NCI-H2227 (cell line): ENCODE data around the gene PXK.
A peak's percentile ranks its signal among the peaks of the same experiment; 100 is the strongest.
"Not testable (repeated sequence)": the region's sequence is repeated elsewhere in the genome, so short reads cannot be mapped to it uniquely, and the experiment has no call there.

Experiments
- DNase-seq: peaks from one replicate; lab custom pipeline; 2025; ENCODE audit not compliant: unreplicated experiment; lab: John Stamatoyannopoulos, UW

Gene PXK

GRCh38 chr3:58417075-58417474, 84.4 kb downstream of the PXK start:
- no peak for DNase-seq

DNA sequence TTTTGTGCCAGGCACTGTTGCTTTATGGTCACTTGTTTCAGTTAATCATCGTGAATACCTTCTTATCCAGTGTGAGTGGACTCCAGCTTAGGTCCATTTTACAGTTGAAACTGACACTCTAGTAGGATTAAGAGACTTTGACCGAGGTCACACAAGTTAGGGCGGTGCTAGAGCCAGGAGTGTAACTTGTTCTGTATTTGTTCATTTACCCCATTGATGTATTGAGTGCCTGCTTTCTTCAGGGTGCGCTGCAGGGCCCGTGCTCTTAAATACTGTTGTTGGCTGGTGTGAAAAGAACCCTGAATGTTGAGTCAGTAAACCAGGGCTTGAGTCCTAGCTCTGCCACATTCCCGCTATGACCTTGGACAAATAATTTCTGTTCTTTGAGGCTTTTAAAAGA, 85.5 kb downstream of the PXK start:
- no peak for DNase-seq

GRCh38 chr3:58419780-58420507, 87.3 kb downstream of the PXK start:
- no peak for DNase-seq

DNA sequence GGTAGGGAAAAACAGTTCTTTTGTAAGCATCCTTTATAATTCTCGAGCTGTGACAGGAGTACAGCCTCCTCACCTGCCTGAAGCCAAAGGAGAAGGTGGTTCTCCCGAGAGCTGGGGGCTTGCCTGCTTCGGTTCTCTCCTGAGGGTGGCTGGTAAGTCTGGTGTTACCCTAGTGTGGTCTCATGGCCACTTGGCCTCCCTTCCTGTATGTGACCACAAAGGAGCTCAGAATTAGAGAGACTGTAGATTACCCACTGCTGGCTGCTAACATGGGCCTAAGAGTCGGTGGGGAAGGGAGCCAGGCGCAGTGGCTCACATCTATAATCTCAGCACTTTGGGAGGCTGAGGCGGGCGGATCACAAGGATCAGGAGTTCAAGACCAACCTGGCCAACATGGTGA, 88.3 kb downstream of the PXK start:
- no peak for DNase-seq

DNA sequence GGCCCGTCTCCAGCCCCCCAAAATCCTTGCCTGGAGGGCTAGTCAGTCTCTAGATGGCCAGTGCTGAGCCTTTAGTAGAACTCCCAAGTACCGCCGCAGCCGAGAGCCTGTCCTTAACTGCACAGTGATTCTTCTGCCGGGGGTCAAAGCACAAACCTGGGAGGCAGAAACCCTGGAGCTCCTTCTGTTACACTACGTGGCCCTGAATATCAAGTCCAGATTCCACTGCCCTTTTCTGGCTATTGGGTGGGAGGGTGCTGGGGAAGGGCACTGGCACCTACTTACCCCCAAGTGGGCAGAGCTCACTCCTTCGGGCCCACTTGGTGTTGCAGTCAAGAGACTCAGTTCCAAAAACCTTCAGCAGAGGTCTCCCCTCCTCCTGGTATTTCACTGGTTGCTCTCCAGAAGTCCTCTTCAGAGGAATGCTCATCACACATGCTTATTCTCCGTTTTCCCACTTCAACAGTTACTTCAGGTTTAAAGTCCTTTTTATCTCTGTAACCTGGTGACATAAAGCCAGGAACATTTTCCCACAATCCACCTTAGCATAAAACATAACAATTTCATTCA, 90.1 kb downstream of the PXK start:
- DNase-seq, result no peak

DNA sequence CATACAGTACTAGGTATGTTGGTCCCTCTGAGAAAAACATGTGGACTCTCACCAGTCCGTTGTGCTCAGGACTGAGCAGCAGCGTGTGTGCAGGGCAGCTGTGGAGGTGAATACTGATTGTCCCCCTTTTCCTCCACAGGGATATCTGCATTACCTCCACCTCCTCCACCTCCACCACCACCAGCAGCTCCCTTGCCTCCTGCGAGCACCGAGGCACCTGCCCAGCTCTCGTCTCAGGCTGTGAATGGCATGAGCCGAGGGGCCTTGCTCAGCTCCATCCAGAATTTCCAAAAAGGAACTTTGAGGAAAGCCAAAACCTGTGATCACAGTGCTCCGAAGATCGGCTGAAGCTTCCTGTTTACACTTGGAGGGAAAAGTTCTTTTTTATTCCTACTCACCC, 91.9 kb downstream of the PXK start:
- no peak for DNase-seq

DNA sequence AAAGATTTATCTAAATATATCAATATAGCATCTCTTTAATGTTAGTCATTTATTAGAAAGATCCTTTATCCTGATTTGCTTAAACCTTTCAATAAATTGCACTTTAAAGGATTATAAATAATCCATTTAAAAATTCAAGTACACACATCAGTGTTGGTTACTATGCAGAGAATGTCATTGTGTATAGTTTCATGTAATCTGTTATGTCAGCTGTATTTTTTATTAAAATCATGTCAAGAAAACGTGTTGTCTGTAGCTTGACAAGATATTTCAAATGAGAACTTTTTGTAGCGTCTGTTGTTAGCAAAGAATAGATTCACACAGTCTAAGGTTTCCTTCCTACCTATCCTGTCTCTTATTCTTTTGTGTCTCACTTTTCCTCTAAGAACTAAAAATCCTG, 93.1 kb downstream of the PXK start:
- no peak for DNase-seq

DNA sequence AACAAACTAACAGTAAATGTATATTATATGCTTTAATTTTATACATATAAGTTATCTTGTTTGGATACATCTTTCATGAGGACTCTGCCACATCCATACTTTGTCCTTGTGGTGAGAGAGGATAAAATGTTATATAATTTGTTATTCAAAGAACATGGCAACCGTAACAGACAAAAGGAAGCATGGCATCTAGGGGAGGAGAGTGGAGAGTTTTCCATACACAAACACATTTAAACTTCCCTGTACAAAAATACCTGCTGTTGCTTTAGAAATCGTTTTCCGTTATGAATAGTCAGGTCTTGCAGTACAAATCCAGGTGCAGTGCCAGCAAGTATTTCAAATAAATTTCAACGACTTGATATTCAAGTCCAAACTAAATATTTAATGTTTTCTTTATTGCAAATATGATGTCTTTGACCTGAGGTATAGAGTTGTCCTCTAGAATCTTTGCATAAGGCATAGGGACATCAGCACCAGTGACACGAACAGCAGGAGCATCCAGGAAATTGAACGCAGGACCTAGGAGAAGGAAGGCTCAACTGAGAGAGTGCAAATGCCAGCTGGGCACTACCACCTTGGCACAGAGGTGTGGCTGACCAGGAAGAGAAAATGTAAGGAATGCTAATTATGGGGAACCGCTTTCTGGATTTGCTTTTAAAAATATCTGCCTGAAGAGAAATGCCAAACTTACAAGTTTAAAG, 95.1 kb downstream of the PXK start:
- DNase-seq, result no peak

DNA sequence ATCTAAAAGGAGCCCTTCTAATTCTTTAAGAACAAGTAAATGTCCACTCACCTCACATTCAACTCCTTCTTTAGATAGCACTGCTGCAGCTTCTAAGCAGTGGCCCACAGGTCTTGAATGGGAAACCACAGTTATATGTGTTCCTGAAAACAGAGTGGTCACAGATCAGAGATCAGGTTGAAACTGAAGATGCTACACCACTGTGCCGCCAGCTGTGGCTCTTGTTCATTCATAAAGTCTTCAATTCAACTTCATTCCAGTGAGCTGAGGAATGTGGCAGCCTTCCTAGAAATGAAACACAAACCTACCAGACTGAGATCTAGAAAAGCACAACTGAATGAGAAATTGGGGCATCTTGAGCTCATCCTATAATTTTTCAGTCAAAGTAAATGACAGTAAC, 97.0 kb downstream of the PXK start:
- DNase-seq, result no peak

- no peak for DNase-seq
Observed at GRCh38 chr3:58432905-58433304, 100.2 kb downstream of the PXK start.

GRCh38 chr3:58433400-58434167, 100.9 kb downstream of the PXK start, which contains the start of gene PDHB:
Gene PDHB (minus strand): TSS chr3:58433832. CDS start chr3:58433809, 23 bp downstream.
- DNase-seq, result peak; percentile 91

DNA sequence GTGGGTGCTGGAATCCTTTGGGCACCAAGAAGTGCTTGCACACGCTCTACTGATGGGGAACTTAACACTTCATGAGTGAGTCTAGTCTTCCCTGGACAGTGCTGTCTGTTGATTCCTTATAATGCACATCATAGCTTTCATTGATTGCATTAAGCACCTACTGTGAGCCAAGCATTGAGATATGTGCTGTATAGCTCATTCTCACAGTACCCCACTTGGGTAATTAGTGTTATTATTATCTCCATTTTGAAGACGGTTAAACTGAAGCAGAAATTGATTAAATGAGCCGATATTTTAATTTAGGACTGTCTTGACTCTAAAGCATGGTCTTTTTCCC, 101.4 kb downstream of the PXK start:
- no peak for DNase-seq

- no peak for DNase-seq
Observed at GRCh38 chr3:58434511-58434910, 101.8 kb downstream of the PXK start.

DNA sequence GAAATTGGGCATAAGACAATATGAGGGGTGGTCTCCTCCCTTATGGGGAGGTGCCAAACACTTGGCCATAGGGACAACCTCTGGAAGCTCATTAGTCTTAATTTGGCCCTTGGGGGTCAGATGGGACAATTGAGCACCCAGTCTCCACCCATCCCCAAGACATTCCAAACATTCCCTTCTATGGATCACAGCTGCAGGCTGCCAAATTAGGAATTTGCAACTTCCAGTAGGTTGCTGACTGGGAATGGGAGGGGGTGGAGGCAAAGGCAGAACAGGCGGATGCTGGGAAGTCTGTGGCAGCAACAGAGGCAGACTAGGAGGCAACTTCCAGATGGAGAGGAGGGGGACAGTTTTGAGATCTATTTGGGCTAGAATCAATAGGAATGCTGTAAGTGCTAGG, 102.3 kb downstream of the PXK start:
- no peak for DNase-seq

GRCh38 chr3:58437276-58437675, 104.6 kb downstream of the PXK start:
- DNase-seq, result not testable (repeated sequence)

DNA sequence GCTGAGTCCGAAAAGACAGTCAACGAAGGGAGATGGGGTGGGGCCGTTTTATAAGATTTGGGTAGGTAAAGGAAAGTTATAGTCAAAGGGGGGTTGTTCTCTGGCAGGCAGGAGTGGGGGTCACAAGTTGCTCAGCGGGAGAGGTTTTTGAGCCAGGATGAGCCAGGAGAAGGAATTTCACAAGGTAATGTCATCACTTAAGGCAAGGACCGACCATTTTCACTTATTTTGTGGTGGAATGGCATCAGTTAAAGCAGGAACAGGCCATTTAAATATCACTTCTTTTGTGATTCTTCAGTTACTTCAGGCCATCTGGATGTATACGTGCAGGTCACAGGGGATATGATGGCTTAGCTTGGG, 108.3 kb downstream of the PXK start:
- DNase-seq, result not testable (repeated sequence)

- no peak for DNase-seq
Observed at GRCh38 chr3:58441514-58442450, 109.1 kb downstream of the PXK start.

GRCh38 chr3:58452176-58452575, 119.5 kb downstream of the PXK start:
- DNase-seq, result no peak

GRCh38 chr3:58459160-58459559, 126.5 kb downstream of the PXK start:
- no peak for DNase-seq

GRCh38 chr3:58462829-58463180, 130.1 kb downstream of the PXK start:
- DNase-seq, result no peak
